ENCODE results near the gene SPSB3. TPM values are rescaled to one million over a fixed set of nuclear protein-coding genes. Genes with fewer than 3 reads are reported as not detected.
"Not testable (repeated sequence)": the region's sequence is repeated elsewhere in the genome, so short reads cannot be mapped to it uniquely, and the experiment has no call there.

Gene SPSB3
- total RNA-seq, 1 donor from 2014 or later, result 57.9 TPM

GRCh38 chr16:1816396-1817275 lies 34.3 kb upstream of the SPSB3 start:
- no peak for DNase-seq (ENCODE audit: low spot score)

- DNase-seq (ENCODE audit: low spot score), result no peak
Observed at GRCh38 chr16:1815461-1815860, 33.1 kb upstream of the SPSB3 start.

- DNase-seq (ENCODE audit: low spot score), result peak; percentile 73
Observed at GRCh38 chr16:1812732-1813163, 30.4 kb upstream of the SPSB3 start.

- no peak for DNase-seq (ENCODE audit: low spot score)
Observed at GRCh38 chr16:1810536-1810935, 28.2 kb upstream of the SPSB3 start.

GRCh38 chr16:1810106-1810505 lies 27.7 kb upstream of the SPSB3 start:
- no peak for DNase-seq (ENCODE audit: low spot score)

- DNase-seq (ENCODE audit: low spot score), result no peak
Observed at GRCh38 chr16:1809281-1809801, 27.0 kb upstream of the SPSB3 start.

GRCh38 chr16:1808691-1809090 lies 26.3 kb upstream of the SPSB3 start:
- DNase-seq (ENCODE audit: low spot score), result no peak

GRCh38 chr16:1807626-1808025 lies 25.3 kb upstream of the SPSB3 start:
- DNase-seq (ENCODE audit: low spot score), result no peak

- no peak for DNase-seq (ENCODE audit: low spot score)
Observed at GRCh38 chr16:1800701-1801100, 18.3 kb upstream of the SPSB3 start.

- DNase-seq (ENCODE audit: low spot score), result not testable (repeated sequence)
Observed at GRCh38 chr16:1799263-1799662, 16.9 kb upstream of the SPSB3 start.

- DNase-seq (ENCODE audit: low spot score), result no peak
Observed at GRCh38 chr16:1794908-1795666, 12.7 kb upstream of the SPSB3 start.

GRCh38 chr16:1794221-1794871 lies 12.0 kb upstream of the SPSB3 start:
- DNase-seq (ENCODE audit: low spot score), result no peak

- DNase-seq (ENCODE audit: low spot score), result no peak
Observed at GRCh38 chr16:1793578-1794220, 11.3 kb upstream of the SPSB3 start, which contains the start of gene IGFALS. IGFALS (minus strand) TSS chr16:1793705; CDS start chr16:1793652, 53 bp downstream.

- DNase-seq (ENCODE audit: low spot score), result no peak
Observed at GRCh38 chr16:1792836-1793577, 10.6 kb upstream of the SPSB3 start.

GRCh38 chr16:1791943-1792812 lies 9.8 kb upstream of the SPSB3 start:
- DNase-seq (ENCODE audit: low spot score), result no peak

GRCh38 chr16:1791256-1791942 lies 9.0 kb upstream of the SPSB3 start:
- DNase-seq (ENCODE audit: low spot score), result no peak

GRCh38 chr16:1790611-1791255 lies 8.4 kb upstream of the SPSB3 start:
- DNase-seq (ENCODE audit: low spot score), result no peak

GRCh38 chr16:1790261-1790610 lies 7.9 kb upstream of the SPSB3 start:
- DNase-seq (ENCODE audit: low spot score), result no peak

- no peak for DNase-seq (ENCODE audit: low spot score)
Observed at GRCh38 chr16:1789643-1790045, 7.3 kb upstream of the SPSB3 start.

Measured in mucosa of gallbladder (tissue), 1 donor.